ENCODE data around the gene BCL2A1. TPM values are rescaled to one million over a fixed set of nuclear protein-coding genes. Genes with fewer than 3 reads are reported as not detected.

BCL2A1 gene
- total RNA-seq, 4 donors from 2014 or later: 3.0 to 4.0 TPM; not detected in 2

GRCh38 chr15:79957741-79958140, 13.3 kb downstream of the BCL2A1 start:
- TF ChIP-seq POLR2A (IDR thresholded peaks at IDR 0.05) (no peak), CTCF (IDR thresholded peaks at IDR 0.05) (no peak), EP300 (IDR thresholded peaks at IDR 0.05; ENCODE audit: low read depth) (no peak), POLR2AphosphoS5 (IDR thresholded peaks at IDR 0.05) (no peak)
- no peak for DNase-seq
- in situ Hi-C loops (cut with MboI; ENCODE audit: low pct_ligation_motif_present in 1 of 4, low pct_unique_long_range_greater_than_20kb in 1 of 4, low sequenced_read_pairs in 3 of 4): no loop called here
- Histone ChIP-seq H3K4me1 (peaks cover 0 to 3% (median 0%) of the 10 kb centered on the region in 4 donors), H3K27me3 (no peaks in the 10 kb centered on the region), H3K9me3 (no peaks in the 10 kb centered on the region), H3K27ac (no peak overlapping the region), H3K36me3 (no peaks in the 10 kb centered on the region), H3K4me3 (no peak overlapping the region)
- intact Hi-C loops (cut with DNase I; ENCODE audit: low total_unique reads): no loop called here

DNA sequence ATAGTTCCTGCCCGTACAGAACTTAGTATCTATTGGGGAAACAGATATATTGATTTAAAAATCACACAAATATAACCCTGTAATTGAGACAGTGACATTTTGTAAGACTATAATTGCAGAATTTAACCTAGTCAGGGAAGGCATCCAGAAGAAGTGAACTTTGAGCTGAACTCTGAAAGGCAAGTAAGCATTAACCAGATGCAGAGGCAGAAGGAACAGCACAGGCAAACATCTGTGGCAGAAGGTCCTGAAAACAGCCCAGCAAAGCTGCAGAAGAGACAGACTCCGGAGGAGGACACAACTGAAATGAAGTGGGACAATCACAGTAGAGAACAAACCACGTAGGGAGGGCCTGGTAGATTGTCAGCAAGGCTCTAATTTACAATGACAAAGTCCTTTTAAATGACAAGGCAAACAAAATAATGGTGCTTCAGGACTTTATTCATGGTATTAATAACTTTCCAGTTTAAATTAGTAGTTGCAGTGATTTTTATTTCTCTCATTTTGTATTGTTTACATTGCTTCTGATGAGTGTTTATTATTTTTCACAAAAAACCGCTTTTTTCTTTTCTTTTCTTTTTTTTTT, 14.5 kb downstream of the BCL2A1 start:
- H3K4me3 ChIP-seq: no peak overlapping the region
- H3K4me1 ChIP-seq: peaks cover 0 to 3% (median 0%) of the 10 kb centered on the region in 4 donors
- H3K36me3 ChIP-seq: no peaks in the 10 kb centered on the region
- H3K9me3 ChIP-seq: no peaks in the 10 kb centered on the region
- no peaks in the 10 kb centered on the region for H3K27me3 ChIP-seq
- H3K27ac ChIP-seq: no peak overlapping the region
- WGBS, 2 donors (ENCODE audit: low coverage in 1 of 2): 43 to 45% methylated on average over 4 of the region's 4 CpGs
- DNase-seq: no peak
- TF ChIP-seq CTCF (IDR thresholded peaks at IDR 0.05) (no peak), POLR2AphosphoS5 (IDR thresholded peaks at IDR 0.05) (no peak), EP300 (IDR thresholded peaks at IDR 0.05; ENCODE audit: low read depth) (no peak), POLR2A (IDR thresholded peaks at IDR 0.05) (no peak)
- in situ Hi-C loops (cut with MboI; ENCODE audit: low pct_ligation_motif_present in 1 of 4, low pct_unique_long_range_greater_than_20kb in 1 of 4, low sequenced_read_pairs in 3 of 4) (no loop called here), intact Hi-C loops (cut with DNase I; ENCODE audit: low total_unique reads) (no loop called here)

DNA sequence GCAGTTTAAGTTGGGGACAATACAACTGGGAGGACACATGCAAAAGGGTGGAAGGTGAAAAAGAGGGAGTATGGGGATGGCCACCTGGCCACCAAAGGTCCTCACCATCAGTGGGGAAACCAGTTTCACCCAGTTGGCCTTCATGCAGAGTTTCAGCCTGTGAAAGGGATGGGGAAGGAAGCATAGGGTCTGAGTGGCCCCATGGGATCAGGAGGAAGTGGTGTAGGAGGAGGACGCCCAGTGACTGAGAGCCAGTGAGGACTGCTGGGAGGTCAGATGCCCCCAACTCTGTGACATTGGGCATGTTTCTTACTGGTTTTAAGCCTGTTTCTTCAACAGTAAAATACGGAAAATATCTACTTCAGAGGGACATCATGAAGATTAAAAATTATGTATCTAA, 16.3 kb downstream of the BCL2A1 start:
- in situ Hi-C loops (cut with MboI; ENCODE audit: low pct_ligation_motif_present in 1 of 4, low pct_unique_long_range_greater_than_20kb in 1 of 4, low sequenced_read_pairs in 3 of 4) (no loop called here), intact Hi-C loops (cut with DNase I; ENCODE audit: low total_unique reads) (no loop called here)
- DNase-seq: no peak
- Histone ChIP-seq H3K36me3 (no peaks in the 10 kb centered on the region), H3K9me3 (no peaks in the 10 kb centered on the region), H3K4me3 (no peak overlapping the region), H3K27ac (no peak overlapping the region), H3K4me1 (peaks cover 0 to 3% (median 0%) of the 10 kb centered on the region in 4 donors), H3K27me3 (no peaks in the 10 kb centered on the region)
- WGBS, 2 donors (ENCODE audit: low coverage in 1 of 2): 80 to 100% methylated on average over 2 of the region's 2 CpGs
- TF ChIP-seq POLR2A (IDR thresholded peaks at IDR 0.05): no peak
- no peak for TF ChIP-seq CTCF (IDR thresholded peaks at IDR 0.05)
- TF ChIP-seq EP300 (IDR thresholded peaks at IDR 0.05; ENCODE audit: low read depth): no peak
- no peak for TF ChIP-seq POLR2AphosphoS5 (IDR thresholded peaks at IDR 0.05)

DNA sequence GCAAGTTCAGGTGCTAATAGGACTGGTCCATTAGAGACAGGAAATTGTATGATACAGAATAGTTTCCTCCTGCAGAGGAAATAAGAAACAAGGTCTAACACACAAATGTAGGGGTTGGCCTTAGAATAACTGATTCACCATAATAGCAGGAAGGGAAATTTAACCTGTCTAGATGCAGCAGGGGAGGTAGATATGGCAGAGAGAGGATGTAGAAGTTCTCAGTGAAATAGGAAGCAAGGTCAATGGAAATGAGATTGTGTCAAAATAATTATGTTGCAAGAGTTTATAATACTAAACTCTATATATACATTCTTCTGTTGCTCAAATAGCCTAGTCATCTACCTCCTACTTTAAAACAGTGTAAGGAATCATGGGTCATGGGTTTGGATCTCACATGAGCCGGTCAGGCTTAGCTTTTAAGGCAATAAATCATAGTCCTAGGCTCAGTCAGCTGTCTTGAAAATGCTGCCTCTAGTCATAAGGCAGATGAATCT, 17.0 kb downstream of the BCL2A1 start:
- no peak for DNase-seq
- in situ Hi-C loops (cut with MboI; ENCODE audit: low pct_ligation_motif_present in 1 of 4, low pct_unique_long_range_greater_than_20kb in 1 of 4, low sequenced_read_pairs in 3 of 4) (no loop called here), intact Hi-C loops (cut with DNase I; ENCODE audit: low total_unique reads) (no loop called here)
- Histone ChIP-seq H3K27me3 (no peaks in the 10 kb centered on the region), H3K27ac (no peak overlapping the region), H3K4me3 (no peak overlapping the region), H3K36me3 (no peaks in the 10 kb centered on the region), H3K4me1 (peaks cover 0 to 3% (median 0%) of the 10 kb centered on the region in 4 donors), H3K9me3 (no peaks in the 10 kb centered on the region)
- TF ChIP-seq CTCF (IDR thresholded peaks at IDR 0.05) (no peak), POLR2A (IDR thresholded peaks at IDR 0.05) (no peak), EP300 (IDR thresholded peaks at IDR 0.05; ENCODE audit: low read depth) (no peak), POLR2AphosphoS5 (IDR thresholded peaks at IDR 0.05) (no peak)
- WGBS, 2 donors (ENCODE audit: low coverage in 1 of 2): 54% methylated on average over 1 of the region's 1 CpG; no CpG with 5 or more reads in 1 of the 2 donors
